ENCODE measurements around the gene CHADL.
"Not testable (repeated sequence)": the region's sequence is repeated elsewhere in the genome, so short reads cannot be mapped to it uniquely, and the experiment has no call there.

Gene CHADL

GRCh38 chr22:41197038-41197972 lies 43.4 kb downstream of the CHADL start:
- TF ChIP-seq CTCF (conservative IDR thresholded peaks at IDR 0.05): no peak; the same call in 1 of the 2 replicates
- TF ChIP-seq ZFX (IDR thresholded peaks at IDR 0.05): no peak
- H3K27ac ChIP-seq: peak overlapping the region; percentile 78

DNA sequence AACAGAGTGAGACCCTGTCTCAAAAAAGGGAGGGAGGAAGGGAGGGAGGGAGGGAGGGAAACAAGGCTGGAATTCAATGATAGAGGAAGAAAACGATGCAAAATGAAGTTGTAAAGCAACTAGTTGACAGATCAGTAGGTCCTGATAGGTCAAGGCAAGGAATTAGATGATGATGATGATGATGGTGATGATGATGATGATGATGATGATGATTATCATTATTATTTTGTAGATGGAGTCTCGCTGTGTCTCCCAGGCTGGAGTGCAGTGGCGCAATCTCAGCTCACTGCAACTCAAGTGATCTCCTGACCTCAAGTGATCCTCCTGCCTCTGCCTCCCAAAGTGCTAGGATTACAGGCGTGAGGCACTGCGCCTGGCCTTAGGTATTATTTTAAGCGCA lies 46.9 kb downstream of the CHADL start:
- H3K27ac ChIP-seq: no peak overlapping the region
- TF ChIP-seq CTCF (conservative IDR thresholded peaks at IDR 0.05): no peak
- TF ChIP-seq ZFX (IDR thresholded peaks at IDR 0.05): no peak

GRCh38 chr22:41191467-41191866 lies 49.3 kb downstream of the CHADL start:
- H3K27ac ChIP-seq: no peak overlapping the region
- TF ChIP-seq ZFX (IDR thresholded peaks at IDR 0.05) (no peak), CTCF (conservative IDR thresholded peaks at IDR 0.05) (no peak)

GRCh38 chr22:41184679-41185078 lies 56.1 kb downstream of the CHADL start:
- no peak overlapping the region for H3K27ac ChIP-seq
- no peak for TF ChIP-seq CTCF (conservative IDR thresholded peaks at IDR 0.05)
- no peak for TF ChIP-seq ZFX (IDR thresholded peaks at IDR 0.05)

DNA sequence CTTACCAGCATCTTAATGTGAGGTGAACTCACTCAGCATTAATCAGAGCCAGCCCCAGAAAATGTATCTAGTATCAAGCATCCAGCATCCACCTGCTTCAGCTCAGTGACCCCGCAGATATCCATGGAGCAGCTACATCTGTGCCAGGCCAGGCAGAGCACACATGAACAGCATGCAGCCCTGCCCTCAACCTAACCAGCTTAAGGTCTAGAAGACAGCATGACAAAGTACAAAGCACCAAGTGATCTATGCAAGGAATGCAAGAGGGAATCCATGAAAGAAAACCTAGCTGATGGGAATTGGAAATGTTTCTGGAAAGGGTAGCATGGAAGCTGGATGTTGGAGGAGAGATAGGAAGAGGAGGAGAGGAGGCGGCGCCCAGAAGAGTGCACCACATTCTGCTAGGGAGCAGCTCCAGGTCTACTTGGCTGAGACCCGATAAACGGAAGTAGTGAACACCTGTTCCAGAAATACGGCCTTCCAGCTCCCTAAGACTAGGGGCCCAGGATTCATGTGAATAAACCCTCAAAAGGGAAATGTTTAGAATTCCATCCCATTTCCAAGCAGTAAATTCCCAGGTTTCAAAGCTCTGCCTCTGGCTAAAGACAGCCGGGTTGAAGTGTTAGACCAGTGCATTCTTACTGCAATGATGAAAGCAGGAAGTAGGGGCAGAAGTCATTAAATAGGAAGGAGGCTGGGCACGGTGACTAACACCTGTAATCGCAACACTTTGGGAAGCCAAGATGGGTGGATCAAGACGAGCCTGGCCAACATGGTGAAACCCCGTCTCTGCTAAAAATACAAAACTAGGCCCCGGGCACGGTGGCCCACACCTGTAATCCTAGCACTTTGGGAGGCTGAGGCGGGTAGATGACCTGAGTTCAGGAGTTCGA lies 59.1 kb downstream of the CHADL start:
- no peak overlapping the region for H3K27ac ChIP-seq
- TF ChIP-seq ZFX (IDR thresholded peaks at IDR 0.05): no peak
- no peak for TF ChIP-seq CTCF (conservative IDR thresholded peaks at IDR 0.05)

GRCh38 chr22:41180926-41181325 lies 59.8 kb downstream of the CHADL start:
- no peak overlapping the region for H3K27ac ChIP-seq
- no peak for TF ChIP-seq ZFX (IDR thresholded peaks at IDR 0.05)

- H3K27ac ChIP-seq: not testable (repeated sequence)
Measured at GRCh38 chr22:41180362-41180761, 60.4 kb downstream of the CHADL start.
